ENCODE measurements around the gene GHITM. TPM values are rescaled to one million over a fixed set of nuclear protein-coding genes. Genes with fewer than 3 reads are reported as not detected.

GHITM gene
- total and polyA plus RNA-seq, 4 donors = 107 to 177 (median 123) TPM

DNA sequence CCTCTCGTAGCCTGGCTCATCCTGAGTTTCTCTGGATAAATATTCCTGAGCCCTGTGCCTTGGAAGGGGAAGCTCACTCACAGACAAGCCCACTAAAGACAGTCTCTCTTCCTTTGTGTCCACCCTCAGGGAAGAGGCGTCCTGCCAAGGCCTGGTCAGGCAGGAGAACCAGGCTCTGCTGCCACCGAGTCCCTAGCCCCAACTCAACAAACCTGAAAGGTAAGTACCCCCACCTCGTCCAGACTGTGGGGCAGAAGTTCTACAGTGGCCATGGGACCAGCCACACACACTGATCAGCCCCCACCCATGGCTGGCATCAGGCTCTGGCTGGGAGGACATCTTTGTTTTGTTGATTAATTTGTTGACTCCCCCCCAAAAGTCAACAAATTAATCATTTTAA lies 37.0 kb downstream of the GHITM start:
- 78 to 91% methylated on average over 4 of the region's 4 CpGs for WGBS, 2 donors
- H3K9ac ChIP-seq (ENCODE audit: insufficient read depth in 1 of 2, low read length in 2 of 2) = no peak overlapping the region
- TF ChIP-seq CTCF (IDR thresholded peaks at IDR 0.05; ENCODE audit: control extremely low read depth, extremely low read depth) = no peak
- no peak overlapping the region for H3K4me3 ChIP-seq
- DNase-seq (no peak), ATAC-seq (ENCODE audit: insufficient read depth, low FRiP score) (no peak)
- peaks cover 0 to 4% (median 0%) of the 10 kb centered on the region in 4 donors for H3K9me3 ChIP-seq (ENCODE audit: control insufficient read depth in 4 of 4, insufficient read depth in 3 of 4, low read length in 3 of 4)
- H3K36me3 ChIP-seq (ENCODE audit: control insufficient read depth in 4 of 4, insufficient read depth in 4 of 4, low read length in 4 of 4) = no peaks in the 10 kb centered on the region
- H3K27ac ChIP-seq (ENCODE audit: low read depth in 1 of 2, low read length in 1 of 2) = no peak overlapping the region
- H3K4me1 ChIP-seq (ENCODE audit: control insufficient read depth in 5 of 5, insufficient read depth in 5 of 5, low read length in 5 of 5) = no peaks in the 10 kb centered on the region
- no peaks in the 10 kb centered on the region for H3K27me3 ChIP-seq (ENCODE audit: control insufficient read depth in 3 of 3, insufficient read depth in 3 of 3, low read length in 2 of 3)

- no peak for ATAC-seq (ENCODE audit: insufficient read depth, low FRiP score)
- Histone ChIP-seq H3K27me3 (ENCODE audit: control insufficient read depth in 3 of 3, insufficient read depth in 3 of 3, low read length in 2 of 3) (no peaks in the 10 kb centered on the region), H3K27ac (ENCODE audit: low read depth in 1 of 2, low read length in 1 of 2) (no peak overlapping the region), H3K36me3 (ENCODE audit: control insufficient read depth in 4 of 4, insufficient read depth in 4 of 4, low read length in 4 of 4) (no peaks in the 10 kb centered on the region), H3K4me1 (ENCODE audit: control insufficient read depth in 5 of 5, insufficient read depth in 5 of 5, low read length in 5 of 5) (no peaks in the 10 kb centered on the region), H3K4me3 (no peak overlapping the region), H3K9ac (ENCODE audit: insufficient read depth in 1 of 2, low read length in 2 of 2) (no peak overlapping the region), H3K9me3 (ENCODE audit: control insufficient read depth in 4 of 4, insufficient read depth in 3 of 4, low read length in 3 of 4) (peaks cover 0 to 4% (median 0%) of the 10 kb centered on the region in 4 donors)
- DNase-seq = no peak
- no peak for TF ChIP-seq CTCF (IDR thresholded peaks at IDR 0.05; ENCODE audit: control extremely low read depth, extremely low read depth)
- 85 to 91% methylated on average over 4 of the region's 4 CpGs for WGBS, 2 donors
These were observed 37.6 kb downstream of the GHITM start for GRCh38 chr10:84176836-84177474.

DNA sequence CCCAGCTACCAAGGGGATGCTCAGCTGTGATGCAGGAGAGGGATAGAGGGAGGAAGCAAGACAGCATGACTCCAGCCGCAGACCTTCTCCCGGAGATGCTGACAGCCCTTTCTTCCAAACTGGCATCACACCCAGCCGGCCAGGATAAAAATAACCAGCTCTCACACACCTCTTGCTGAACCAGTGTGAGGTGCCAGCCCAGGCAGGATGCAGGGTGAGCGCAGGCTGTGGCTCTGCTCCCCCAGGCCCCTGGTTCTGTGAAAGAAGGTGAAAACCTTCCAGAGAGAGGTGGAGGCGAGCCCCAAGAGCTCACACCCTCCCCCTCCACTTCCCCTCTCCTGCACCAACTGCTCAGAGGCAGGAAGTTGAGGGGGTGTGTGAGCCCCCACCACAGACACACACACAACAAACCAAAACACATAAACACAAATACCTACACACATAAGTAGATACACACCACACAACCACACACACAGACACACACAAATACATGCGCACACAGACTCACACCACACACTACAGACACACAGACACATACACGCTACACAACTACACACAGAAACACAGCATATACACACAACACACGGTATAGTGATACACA lies 38.3 kb downstream of the GHITM start:
- 45 to 57% methylated on average over 8 of the region's 8 CpGs for WGBS, 2 donors
- Histone ChIP-seq H3K4me1 (ENCODE audit: control insufficient read depth in 5 of 5, insufficient read depth in 5 of 5, low read length in 5 of 5) (no peaks in the 10 kb centered on the region), H3K27ac (ENCODE audit: low read depth in 1 of 2, low read length in 1 of 2) (no peak overlapping the region), H3K27me3 (ENCODE audit: control insufficient read depth in 3 of 3, insufficient read depth in 3 of 3, low read length in 2 of 3) (no peaks in the 10 kb centered on the region), H3K4me3 (no peak overlapping the region), H3K9ac (ENCODE audit: insufficient read depth in 1 of 2, low read length in 2 of 2) (no peak overlapping the region), H3K9me3 (ENCODE audit: control insufficient read depth in 4 of 4, insufficient read depth in 3 of 4, low read length in 3 of 4) (peaks cover 0 to 4% (median 0%) of the 10 kb centered on the region in 4 donors), H3K36me3 (ENCODE audit: control insufficient read depth in 4 of 4, insufficient read depth in 4 of 4, low read length in 4 of 4) (no peaks in the 10 kb centered on the region)
- TF ChIP-seq CTCF (IDR thresholded peaks at IDR 0.05; ENCODE audit: control extremely low read depth, extremely low read depth) = no peak
- ATAC-seq (ENCODE audit: insufficient read depth, low FRiP score) = no peak
- DNase-seq = no peak
